HG03060 (cell line): ENCODE data around the gene ALX3.

Experiments used
- ATAC-seq: cut with Tn5 transposase; IDR thresholded peaks from one replicate; pipeline ENCODE4 v1.9.1; 2021; ENCODE audit warnings: low read depth, moderate number of reproducible peaks; ENCODE audit not compliant: unreplicated experiment

The ALX3 gene

DNA sequence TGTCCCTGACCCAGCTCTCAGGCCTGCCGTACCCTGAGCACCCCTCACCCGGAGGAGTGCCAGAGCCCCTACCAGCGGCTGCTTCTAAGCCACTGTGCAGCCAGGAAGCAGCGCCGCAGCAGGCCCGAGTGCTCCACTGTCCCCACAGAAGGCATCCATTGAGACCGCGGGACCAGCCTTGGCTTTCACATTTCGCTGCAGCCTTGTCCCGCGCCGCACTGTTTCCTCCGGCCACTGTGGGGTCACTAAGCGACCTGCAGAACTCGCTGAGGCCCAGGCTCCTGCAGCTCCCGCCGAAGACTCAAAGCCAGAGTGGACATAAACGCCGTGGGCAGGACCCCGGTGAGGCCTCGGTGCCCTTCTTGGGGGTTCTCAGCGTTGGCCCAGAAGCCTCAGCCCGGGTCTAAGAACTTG is 3.0 kb downstream of the ALX3 start:
- ATAC-seq = no peak

DNA sequence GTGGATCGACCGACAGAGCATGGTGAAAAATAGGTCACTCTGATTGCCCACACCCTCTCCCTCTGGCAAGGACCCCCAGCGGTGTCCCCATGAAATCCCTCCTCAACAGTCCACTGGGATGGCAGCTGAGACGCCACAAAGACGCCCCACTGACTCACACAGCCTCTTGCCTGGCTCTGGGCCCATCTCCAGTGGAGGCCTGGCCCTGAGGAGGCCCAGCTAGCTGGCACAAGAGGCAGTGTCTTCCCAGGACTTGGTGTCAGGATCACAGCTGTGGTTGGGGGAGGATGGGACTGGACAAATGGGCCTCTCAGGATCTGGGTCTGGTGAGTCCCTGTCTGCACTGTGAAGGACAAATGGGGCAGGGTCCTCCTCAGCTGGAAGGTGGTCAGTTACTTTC is 4.6 kb downstream of the ALX3 start:
- ATAC-seq = no peak

GRCh38 chr1:110064576-110065337 is 5.7 kb downstream of the ALX3 start:
- ATAC-seq = no peak

DNA sequence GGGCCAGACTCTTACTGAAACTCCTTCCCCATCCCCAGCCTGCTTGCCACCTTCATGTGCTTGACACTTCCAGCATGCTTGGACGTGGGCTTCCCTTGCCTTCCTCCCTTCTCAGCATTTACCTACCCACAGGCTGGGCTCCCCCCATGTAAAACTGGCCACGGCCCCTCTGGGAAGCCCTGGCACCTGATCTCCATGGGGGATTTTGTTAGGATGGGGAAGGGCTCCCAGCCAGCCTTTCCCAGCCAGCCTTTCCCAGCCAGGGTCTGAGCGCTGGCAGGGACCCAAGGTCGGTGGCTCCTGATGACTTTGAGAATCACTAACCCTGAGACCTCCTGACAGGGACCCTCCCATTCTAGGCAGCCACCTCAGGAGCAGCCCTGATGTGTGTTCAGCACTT is 6.7 kb downstream of the ALX3 start:
- no peak for ATAC-seq

- ATAC-seq = no peak
These were observed 7.9 kb downstream of the ALX3 start for GRCh38 chr1:110062612-110063011.

GRCh38 chr1:110061341-110061740 is 9.1 kb downstream of the ALX3 start:
- no peak for ATAC-seq

DNA sequence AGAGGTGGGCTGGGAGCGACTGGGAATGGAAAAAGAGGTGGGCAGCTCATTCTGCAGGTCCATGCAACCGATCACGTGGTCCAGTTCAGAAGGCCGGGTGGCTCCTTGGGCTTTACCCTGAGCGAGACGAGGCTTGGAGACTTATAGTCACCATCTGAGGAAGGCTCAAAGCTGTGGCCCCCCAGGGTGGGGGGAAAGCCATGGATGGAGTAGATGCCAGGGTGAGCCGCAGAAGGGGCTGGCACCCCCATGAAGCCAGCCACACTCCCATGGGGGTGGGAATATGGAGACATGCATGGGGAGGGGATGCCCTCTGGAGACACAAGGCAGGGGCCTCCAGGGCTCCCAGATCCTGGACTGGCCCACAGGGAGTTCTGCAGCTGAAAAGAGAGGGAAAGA is 9.8 kb downstream of the ALX3 start:
- ATAC-seq = no peak

- ATAC-seq = no peak
These were observed 10.3 kb downstream of the ALX3 start for GRCh38 chr1:110060034-110060661.

DNA sequence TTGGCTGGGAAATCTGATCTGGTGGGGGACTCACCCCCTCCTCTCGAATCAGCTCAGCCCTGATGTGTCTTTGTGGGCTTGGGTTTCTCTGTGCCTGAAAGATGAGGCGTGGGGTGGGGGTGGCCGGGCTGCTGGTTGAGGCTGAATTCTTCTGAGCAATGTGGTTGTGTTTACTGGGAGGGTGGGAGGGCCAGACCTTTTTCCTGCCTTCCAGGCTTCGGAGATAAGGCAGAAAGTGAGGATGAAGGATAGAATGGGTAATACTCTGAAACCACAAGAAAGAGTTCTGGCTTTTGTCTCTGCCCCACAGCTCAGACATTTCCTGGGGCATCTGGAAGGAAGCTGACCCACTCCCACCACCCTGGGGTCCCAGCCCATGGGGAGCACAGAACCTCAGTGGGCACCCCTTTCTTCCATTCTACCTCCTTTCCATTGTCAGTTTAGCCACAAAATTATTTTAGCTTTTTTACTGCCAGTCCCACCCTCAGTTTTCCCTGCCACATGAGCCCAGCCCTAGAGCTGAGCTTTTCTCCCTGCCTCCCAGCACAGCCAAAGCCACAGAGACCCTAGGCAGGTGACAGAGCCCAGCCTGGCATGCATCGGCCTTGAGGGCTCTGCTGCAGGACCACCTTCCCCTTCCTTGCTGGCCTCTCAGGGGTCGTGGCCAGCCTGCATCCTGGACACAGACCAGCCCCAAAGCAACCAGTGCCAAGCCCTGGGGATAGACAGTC is 11.2 kb downstream of the ALX3 start:
- no peak for ATAC-seq

- no peak for ATAC-seq
These were observed 11.9 kb downstream of the ALX3 start for GRCh38 chr1:110058591-110058990.

DNA sequence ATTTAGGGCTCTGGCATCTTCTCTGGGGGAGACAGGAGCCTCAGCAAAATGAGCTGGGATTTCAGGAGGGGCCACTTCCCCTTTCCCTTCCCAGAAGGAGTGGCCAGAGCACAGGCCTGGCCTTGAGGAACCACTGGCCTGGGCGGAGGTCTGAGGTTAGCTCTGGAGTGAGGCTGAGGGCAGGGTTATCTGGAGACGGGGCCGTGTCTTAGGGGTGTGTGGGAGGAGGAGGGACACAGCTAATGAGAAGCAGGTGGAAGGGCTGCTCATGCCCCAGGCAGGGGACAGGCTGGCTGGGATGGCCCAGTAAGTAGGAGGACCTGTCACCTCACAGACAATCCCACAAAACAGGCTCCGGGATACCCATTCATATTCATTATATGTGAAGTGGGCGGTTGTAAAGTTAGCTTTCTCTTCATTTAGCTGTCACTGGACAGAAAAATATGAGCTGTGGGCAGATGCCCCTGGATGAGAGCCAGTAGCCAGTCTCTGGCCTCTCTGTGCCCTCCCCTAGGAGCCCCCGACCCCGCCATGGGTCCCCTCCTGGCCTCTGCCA is 12.4 kb downstream of the ALX3 start:
- no peak for ATAC-seq

DNA sequence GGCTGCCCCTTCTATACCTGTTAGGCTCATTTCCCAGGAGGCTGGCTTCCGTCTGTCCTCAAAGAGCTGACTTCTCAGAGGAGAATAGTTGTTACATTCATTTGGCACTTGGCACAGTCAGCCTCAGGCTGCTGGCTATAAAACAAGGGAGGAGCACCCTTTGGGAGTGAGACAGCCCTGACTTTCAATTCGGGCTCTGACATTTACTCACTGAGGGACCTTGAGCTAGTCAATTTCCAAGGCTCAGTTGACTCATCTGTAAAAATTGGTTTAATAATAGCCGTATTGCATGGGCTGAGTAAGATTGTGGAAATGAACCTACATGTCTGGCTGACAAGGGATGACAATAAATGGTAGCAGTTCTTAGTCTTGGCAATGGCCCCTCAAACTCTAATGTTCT is 13.7 kb downstream of the ALX3 start:
- no peak for ATAC-seq

- no peak for ATAC-seq
These were observed 14.2 kb downstream of the ALX3 start for GRCh38 chr1:110056285-110056683.

DNA sequence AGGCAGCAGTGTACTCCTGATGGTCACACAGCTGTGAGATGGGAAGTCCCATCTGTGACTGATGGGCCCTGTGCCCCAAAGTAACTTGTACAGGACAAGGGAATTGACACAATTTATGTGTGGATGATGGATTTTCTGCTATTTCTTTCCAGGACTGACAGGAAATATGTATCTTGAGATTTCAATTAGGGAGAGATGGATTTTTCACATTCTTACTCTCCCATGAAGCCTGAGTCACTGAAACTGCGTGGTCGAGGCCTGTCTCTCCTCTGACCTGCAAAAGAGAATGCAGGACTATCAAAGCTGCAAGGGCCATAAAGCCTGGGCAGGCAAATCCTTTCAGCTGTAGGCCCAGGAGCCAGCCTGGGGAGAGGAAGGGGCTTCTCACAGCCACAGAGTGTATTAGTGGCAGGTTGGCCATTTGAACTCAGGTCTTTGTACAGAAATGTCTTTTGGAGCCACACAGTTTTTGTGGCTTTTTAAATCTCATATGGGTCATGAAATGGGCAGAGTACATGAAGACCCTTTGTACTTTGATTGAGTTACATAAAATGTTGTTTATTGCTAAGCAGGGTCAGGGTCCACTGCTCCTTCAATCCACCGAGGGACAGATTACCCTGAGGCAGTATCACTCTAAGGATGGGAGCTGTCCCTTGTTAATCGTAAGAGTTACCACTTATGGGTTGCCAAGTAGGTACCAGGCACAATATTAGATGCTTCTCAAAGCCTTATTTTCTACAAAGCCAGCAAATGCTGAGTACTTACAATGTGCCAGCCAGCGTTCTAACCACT is 14.8 kb downstream of the ALX3 start:
- ATAC-seq = no peak

GRCh38 chr1:110053552-110054428 is 16.7 kb downstream of the ALX3 start:
- ATAC-seq = no peak

- ATAC-seq = no peak
These were observed 19.2 kb downstream of the ALX3 start for GRCh38 chr1:110051262-110051648.

DNA sequence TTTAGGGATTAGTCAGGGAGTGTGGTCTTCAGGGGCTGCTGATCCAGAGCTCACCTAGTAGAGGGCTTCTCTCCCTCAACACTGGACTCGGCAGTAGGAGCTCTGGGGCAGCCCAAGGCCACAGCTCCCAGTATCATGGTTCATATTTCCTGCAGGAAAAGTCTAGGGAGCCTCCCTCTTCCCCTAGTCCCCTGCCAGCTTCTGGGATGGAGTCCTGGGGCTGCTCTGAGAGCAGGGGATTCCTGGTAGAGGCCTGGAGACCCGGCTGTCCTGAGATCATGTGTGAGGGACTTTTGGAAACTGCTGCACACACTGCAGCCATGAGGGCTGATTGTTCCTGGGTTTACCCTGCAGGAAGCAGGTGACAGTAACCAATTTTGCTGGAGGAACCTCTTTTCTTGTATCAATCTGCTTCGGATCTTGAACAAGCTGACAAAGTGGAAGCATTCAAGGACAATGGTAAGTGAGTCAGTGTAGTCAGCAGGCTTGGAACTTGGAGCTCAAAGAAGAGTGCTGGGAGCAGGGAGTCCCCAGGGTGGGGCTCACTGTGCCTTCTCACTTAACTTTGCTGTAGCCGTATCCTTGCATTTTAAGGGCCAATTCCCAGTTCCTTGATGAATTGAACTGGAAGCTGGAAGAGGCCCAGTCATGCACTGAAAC is 19.7 kb downstream of the ALX3 start:
- ATAC-seq = no peak

DNA sequence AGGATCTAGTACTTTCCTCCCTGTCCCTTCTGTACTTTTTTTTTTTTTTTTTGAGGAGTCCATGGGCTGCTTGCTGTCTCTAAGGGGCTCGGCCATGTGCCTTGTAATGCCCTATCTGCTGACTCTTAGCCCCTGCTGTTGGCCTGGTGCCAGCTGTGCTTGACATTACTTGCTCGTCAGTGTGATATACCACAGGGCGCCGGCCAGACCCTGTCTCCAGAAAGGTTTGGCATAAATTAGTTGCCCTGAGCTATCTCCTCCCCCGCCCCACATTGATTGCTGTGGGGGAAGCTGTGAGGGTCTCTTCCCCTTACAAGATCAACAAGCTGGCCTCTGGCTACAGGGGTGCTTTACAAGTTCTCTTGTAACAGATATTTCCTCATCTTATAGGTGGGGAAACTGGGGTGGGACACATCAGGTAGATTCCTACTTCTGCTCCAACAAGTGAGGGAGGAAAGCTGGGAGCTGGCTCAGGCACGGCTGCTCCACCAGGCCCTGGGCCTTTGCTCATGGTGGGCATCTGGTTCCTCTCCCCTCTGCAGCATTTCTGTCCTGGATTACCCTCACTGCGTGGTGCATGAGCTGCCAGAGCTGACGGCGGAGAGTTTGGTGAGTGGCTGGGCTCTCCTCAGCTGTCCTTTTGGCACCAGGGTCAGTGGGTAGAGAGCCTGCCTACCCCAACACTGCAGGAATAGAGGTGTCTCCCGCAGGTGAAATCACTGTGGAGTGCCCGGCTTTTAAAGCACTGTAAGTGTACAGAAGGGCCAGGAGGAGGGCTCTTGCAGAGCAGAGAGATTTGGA is 20.5 kb downstream of the ALX3 start:
- ATAC-seq = no peak
